ENCODE measurements around the gene CABYR.

GRCh38 chr18:24136967-24137373 is 1.9 kb upstream of the CABYR start:
- TF ChIP-seq, protein P1, sequence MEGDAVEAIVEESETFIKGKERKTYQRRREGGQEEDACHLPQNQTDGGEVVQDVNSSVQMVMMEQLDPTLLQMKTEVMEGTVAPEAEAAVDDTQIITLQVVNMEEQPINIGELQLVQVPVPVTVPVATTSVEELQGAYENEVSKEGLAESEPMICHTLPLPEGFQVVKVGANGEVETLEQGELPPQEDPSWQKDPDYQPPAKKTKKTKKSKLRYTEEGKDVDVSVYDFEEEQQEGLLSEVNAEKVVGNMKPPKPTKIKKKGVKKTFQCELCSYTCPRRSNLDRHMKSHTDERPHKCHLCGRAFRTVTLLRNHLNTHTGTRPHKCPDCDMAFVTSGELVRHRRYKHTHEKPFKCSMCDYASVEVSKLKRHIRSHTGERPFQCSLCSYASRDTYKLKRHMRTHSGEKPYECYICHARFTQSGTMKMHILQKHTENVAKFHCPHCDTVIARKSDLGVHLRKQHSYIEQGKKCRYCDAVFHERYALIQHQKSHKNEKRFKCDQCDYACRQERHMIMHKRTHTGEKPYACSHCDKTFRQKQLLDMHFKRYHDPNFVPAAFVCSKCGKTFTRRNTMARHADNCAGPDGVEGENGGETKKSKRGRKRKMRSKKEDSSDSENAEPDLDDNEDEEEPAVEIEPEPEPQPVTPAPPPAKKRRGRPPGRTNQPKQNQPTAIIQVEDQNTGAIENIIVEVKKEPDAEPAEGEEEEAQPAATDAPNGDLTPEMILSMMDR (IDR thresholded peaks at IDR 0.05): no peak
- no peak for TF ChIP-seq POLR2A (IDR thresholded peaks at IDR 0.05)
